Lower lobe of right lung (tissue), 2 donors: ENCODE results near the gene CRACR2A. TPM values are rescaled to one million over a fixed set of nuclear protein-coding genes. Genes with fewer than 3 reads are reported as not detected.

Source experiments
- ATAC-seq, 2 donors: fragments of 200-7000 bp; cut with Tn5 transposase; one replicate each; pipeline ENCODE4 v1.9.1; 2020 to 2022; ENCODE audit warnings: mild to moderate bottlenecking in 2 of 2, moderate library complexity in 2 of 2
- DNase-seq: peaks from one replicate; pipeline ENCODE4 v3.0.0-alpha.2; 2020
- H3K27ac ChIP-seq: fragments of 200-600 bp; one replicate; pipeline ENCODE4 v1.8.0; 2022
- H3K27me3 ChIP-seq: fragments of 200-600 bp; one replicate; pipeline ENCODE4 v1.8.0; 2022; ENCODE audit warnings: low read depth
- H3K36me3 ChIP-seq: fragments of 200-600 bp; one replicate; pipeline ENCODE4 v1.8.0; 2022; ENCODE audit warnings: mild to moderate bottlenecking
- H3K4me1 ChIP-seq: fragments of 200-600 bp; one replicate; pipeline ENCODE4 v1.8.0; 2022
- H3K4me3 ChIP-seq: fragments of 200-600 bp; one replicate; pipeline ENCODE4 v1.8.0; 2022; ENCODE audit warnings: mild to moderate bottlenecking
- H3K9me3 ChIP-seq: fragments of 200-600 bp; one replicate; pipeline ENCODE4 v1.8.0; 2022
- intact Hi-C: fragments of 100-400 bp; cut with DNase I; formaldehyde crosslinking; loops from one replicate; pipeline ENCODE4 v1.11.0; 2022
- total RNA-seq: library from RNA; stranded (reverse); fragmentation: NEBNext Ultra II Directional; extraction: Animal tissue kit (Norgen Biotek cat#: 25700); gene quantifications from one replicate; pipeline ENCODE4 v1.2.1, GENCODE V29; 2021
- TF ChIP-seq, protein P1 (sequence below): fragments of 200-600 bp; IDR thresholded peaks from one replicate; pipeline ENCODE4 v1.8.0; 2022; ENCODE audit warnings: antibody characterized with exemption, mild to moderate bottlenecking
- donor health status: DM: no; HTN: yes; CAD: no; lungs with severe emphysema.

The CRACR2A gene
- total RNA-seq, 1 donor from 2014 or later: 7.9 TPM

DNA sequence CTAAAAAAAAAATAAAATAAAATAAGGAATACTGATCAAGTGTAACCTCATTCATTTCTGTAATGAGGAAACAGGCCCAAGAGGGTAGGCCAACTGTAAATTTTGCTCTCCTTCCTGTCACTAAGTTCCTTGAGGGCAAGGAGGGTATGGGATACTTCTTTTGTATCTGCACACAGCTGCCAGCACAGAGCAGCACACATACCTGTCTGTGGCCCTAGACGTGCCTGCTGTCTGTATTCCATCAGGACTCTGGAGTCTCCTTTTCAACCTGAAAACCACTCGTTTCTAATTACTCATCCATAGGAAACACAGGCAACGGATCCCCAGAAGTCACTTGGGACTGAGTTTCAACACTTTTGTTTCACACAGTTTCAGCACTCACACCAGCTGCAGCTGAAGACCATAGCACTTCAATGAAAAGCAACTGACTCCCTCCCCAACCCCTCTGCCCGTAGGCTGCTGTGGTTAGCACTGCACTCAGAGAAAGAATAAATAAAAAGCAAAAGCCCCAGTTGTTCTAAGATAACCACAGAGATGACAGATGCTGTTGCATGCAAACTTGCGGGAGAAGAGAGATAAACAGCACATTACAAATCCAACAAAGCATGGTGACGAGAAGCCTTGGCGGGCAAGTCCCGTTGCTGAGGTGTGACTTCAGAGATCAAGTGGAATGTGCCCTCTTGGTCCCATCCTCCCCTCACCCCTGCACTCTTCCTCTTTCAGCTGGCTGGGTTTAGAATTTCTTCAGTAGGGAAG lies 24.9 kb downstream of the CRACR2A start:
- no peak overlapping the region for H3K4me3 ChIP-seq
- H3K27me3 ChIP-seq: no peaks in the 10 kb centered on the region
- TF ChIP-seq, protein P1, sequence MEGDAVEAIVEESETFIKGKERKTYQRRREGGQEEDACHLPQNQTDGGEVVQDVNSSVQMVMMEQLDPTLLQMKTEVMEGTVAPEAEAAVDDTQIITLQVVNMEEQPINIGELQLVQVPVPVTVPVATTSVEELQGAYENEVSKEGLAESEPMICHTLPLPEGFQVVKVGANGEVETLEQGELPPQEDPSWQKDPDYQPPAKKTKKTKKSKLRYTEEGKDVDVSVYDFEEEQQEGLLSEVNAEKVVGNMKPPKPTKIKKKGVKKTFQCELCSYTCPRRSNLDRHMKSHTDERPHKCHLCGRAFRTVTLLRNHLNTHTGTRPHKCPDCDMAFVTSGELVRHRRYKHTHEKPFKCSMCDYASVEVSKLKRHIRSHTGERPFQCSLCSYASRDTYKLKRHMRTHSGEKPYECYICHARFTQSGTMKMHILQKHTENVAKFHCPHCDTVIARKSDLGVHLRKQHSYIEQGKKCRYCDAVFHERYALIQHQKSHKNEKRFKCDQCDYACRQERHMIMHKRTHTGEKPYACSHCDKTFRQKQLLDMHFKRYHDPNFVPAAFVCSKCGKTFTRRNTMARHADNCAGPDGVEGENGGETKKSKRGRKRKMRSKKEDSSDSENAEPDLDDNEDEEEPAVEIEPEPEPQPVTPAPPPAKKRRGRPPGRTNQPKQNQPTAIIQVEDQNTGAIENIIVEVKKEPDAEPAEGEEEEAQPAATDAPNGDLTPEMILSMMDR: no peak
- DNase-seq: no peak
- intact Hi-C loops: no loop called here
- peak overlapping the region; percentile 6 for H3K27ac ChIP-seq
- H3K4me1 ChIP-seq: peaks cover 35% of the 10 kb centered on the region
- no peaks in the 10 kb centered on the region for H3K36me3 ChIP-seq
- ATAC-seq: peak; percentile 48 to 59
- no peaks in the 10 kb centered on the region for H3K9me3 ChIP-seq

DNA sequence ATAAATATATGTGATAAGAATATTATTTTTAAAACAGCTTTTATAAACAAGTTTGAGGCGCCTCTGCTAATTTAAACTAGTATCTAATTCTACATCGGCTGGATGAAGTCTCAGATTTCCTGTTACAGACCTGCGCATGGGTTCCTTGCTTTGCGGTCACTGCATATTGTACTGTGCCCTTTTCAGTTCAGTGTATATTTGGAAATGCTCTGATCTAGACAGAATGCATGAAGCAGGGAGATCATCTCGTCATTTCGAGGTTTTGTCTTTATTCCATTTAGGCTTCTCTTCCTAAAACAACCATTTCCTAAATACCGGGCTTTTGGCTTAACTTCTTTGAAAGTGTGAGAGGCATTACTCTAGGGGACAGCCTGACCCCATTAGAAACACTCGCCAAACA lies 25.6 kb downstream of the CRACR2A start:
- TF ChIP-seq, protein P1: no peak
- no peak overlapping the region for H3K27ac ChIP-seq

DNA sequence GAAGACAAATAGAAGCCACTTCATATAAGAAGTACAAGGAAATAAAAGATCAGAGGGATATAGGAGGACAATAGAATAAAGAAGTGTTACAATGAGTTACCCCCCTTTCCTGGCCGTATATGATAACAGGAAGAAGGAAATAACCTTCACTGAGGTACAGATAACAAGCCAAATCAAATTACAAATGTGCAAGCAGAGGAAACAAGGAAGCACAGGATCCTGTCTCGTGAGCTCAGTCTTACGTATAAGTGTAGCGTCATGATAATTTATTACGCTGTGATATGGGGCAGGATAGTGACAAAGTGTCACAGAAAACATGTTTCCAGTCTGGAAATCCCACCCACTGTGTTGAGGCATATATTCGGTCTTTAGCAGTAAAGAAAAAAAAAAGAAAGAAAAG lies 26.5 kb downstream of the CRACR2A start:
- H3K4me3 ChIP-seq: no peak overlapping the region
- intact Hi-C loops: no loop called here
- H3K27ac ChIP-seq: no peak overlapping the region
- TF ChIP-seq, protein P1: no peak
- ATAC-seq (no peak), DNase-seq (no peak)
- no peaks in the 10 kb centered on the region for H3K36me3 ChIP-seq
- peaks cover 27% of the 10 kb centered on the region for H3K4me1 ChIP-seq
- H3K9me3 ChIP-seq: no peaks in the 10 kb centered on the region
- H3K27me3 ChIP-seq: no peaks in the 10 kb centered on the region

More for the DNA sequence above, 25.6 kb downstream of the CRACR2A start:
- H3K27me3 ChIP-seq: no peaks in the 10 kb centered on the region
- H3K36me3 ChIP-seq: no peaks in the 10 kb centered on the region
- no peak overlapping the region for H3K4me3 ChIP-seq
- H3K9me3 ChIP-seq: no peaks in the 10 kb centered on the region
- ATAC-seq: no peak
- H3K4me1 ChIP-seq: peaks cover 29% of the 10 kb centered on the region
- DNase-seq: no peak
- intact Hi-C loops: no loop called here

DNA sequence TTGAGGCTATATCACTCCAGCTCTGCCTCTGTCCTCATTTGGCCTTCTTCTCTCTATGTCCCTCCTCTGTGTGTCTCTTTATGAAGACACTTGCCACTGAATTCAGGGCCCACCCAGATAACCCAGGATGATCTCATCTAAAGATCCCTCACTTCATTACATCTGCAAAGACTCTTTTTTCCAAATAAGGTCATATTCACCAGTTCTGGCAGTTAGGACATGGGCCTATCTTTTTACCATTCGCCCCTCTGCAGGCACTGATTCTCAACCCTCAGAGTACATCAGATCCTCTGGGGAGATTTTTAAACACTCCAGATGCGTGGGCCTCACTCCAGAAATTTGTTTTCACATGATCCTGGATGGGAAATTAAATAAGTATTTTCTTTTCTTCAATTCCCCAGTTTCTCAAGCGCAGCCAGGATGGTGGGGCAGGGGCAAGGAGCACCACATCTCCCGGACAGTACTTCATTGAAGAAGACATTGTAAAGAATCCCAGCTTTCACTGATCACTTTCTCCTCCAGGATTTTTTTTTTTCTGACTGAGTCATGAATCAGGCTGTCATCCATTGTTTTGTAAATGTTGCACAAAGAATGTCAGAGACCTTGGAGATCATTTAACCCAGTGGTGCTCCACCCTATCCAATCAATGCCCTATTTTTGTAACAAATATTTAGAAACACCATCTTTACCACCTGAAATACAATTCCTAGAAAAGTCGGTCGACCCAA lies 27.4 kb downstream of the CRACR2A start:
- Histone ChIP-seq H3K36me3 (no peaks in the 10 kb centered on the region), H3K4me3 (no peak overlapping the region), H3K9me3 (no peaks in the 10 kb centered on the region), H3K27ac (no peak overlapping the region), H3K27me3 (no peaks in the 10 kb centered on the region), H3K4me1 (peaks cover 27% of the 10 kb centered on the region)
- ATAC-seq (no peak), DNase-seq (no peak)
- TF ChIP-seq, protein P1: no peak
- intact Hi-C loops: no loop called here

DNA sequence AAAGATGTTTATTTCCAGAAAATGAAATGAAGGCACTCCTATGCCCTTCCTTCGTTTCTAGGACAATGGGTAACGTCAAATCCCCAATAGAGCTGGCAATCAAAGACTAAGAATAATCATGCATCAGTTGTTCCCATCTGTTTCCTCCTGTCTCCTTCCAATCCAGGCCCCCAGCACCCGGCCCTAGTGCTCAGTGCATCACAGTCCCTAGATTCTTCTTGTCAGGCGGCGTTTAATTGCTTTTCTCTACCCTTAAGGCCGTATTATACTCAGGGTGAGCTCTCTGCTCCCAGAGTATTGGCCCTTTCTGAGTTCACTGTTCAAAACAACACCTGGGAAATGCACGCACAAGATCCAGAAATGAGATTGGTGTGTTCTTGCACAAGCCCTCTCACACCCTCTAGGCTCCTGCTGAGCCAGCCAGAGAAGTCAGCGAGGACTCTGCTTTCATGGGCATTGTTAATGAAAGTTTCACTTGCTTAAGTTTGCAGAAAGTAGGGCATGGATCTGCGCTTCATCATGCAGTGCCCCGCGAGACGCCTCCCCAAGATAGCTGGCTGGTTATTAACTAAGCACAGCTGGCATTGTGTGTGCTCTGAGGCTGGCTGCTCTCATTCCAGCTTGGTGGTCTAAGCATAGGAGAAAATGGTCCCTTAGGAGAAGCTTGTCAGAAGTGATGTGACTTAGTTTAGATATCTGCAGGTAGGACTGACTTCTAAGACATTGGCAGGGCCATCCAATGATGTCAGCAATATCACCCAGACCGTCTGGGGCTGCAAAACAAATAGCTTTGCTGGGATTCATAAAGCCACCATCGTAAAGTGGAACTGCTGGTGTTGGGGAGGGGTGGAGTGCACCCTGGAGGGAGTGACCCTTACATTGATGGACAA lies 28.7 kb downstream of the CRACR2A start:
- Histone ChIP-seq H3K4me3 (no peak overlapping the region), H3K9me3 (no peaks in the 10 kb centered on the region), H3K27ac (no peak overlapping the region), H3K4me1 (peaks cover 27% of the 10 kb centered on the region), H3K36me3 (no peaks in the 10 kb centered on the region), H3K27me3 (no peaks in the 10 kb centered on the region)
- DNase-seq (no peak), ATAC-seq (no peak)
- intact Hi-C loops: no loop called here
- TF ChIP-seq, protein P1: no peak
